ENCODE data around the gene AFTPH. TPM values are rescaled to one million over a fixed set of nuclear protein-coding genes. Genes with fewer than 3 reads are reported as not detected.
A peak's percentile ranks its signal among the peaks of the same experiment; 100 is the strongest.

The AFTPH gene
- polyA plus RNA-seq, 1 of the 3 experiments (the other 2 are of a cell fraction) = 7.4 TPM

DNA sequence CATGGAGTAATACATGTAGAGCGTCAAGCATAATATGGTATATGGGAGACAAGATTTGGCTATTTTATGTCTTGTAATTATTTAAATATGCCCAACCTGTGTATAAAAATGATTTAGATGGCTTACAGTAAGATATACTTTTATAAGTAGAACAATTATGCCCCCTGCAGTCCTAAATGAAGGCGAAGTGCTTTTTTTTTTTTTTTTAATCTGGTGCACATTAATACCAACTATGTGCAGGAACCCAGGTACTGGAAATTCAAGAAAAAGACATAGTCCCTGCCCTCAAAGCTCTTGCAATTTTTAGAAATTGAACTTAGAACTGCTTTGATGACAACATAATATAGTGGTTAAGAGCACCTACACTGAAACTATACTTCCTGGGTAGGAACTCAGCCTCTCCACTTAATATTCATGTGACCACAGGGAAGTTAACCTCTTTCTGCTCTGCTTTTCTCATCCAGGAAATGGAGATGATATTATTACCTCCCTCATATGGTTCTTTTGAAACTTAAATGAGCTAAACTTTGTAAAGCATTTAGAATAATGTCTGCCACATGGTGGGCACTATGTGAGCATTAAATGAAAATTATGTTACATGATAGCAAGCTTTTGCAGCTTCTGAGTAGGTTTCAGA lies 38.1 kb downstream of the AFTPH start:
- H3K9ac ChIP-seq = no peak overlapping the region
- H3K27ac ChIP-seq (ENCODE audit: low read depth in 2 of 2, low read length in 1 of 2) = no peak overlapping the region
- TF ChIP-seq, protein P1, sequence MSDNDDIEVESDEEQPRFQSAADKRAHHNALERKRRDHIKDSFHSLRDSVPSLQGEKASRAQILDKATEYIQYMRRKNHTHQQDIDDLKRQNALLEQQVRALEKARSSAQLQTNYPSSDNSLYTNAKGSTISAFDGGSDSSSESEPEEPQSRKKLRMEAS (IDR thresholded peaks at IDR 0.05; ENCODE audit: low read depth) = no peak
- peak; percentile 63 for TF ChIP-seq RAD21 (IDR thresholded peaks at IDR 0.05; ENCODE audit: low read length)
- no peak for TF ChIP-seq RCOR1 (IDR thresholded peaks at IDR 0.05; ENCODE audit: low read length)
- TF ChIP-seq SMC3 (IDR thresholded peaks at IDR 0.05; ENCODE audit: low read depth, low read length) = peak; percentile 32
- no peak for TF ChIP-seq NFIC (IDR thresholded peaks at IDR 0.05; ENCODE audit: borderline replicate concordance)
- TF ChIP-seq, protein P2, sequence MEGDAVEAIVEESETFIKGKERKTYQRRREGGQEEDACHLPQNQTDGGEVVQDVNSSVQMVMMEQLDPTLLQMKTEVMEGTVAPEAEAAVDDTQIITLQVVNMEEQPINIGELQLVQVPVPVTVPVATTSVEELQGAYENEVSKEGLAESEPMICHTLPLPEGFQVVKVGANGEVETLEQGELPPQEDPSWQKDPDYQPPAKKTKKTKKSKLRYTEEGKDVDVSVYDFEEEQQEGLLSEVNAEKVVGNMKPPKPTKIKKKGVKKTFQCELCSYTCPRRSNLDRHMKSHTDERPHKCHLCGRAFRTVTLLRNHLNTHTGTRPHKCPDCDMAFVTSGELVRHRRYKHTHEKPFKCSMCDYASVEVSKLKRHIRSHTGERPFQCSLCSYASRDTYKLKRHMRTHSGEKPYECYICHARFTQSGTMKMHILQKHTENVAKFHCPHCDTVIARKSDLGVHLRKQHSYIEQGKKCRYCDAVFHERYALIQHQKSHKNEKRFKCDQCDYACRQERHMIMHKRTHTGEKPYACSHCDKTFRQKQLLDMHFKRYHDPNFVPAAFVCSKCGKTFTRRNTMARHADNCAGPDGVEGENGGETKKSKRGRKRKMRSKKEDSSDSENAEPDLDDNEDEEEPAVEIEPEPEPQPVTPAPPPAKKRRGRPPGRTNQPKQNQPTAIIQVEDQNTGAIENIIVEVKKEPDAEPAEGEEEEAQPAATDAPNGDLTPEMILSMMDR (IDR thresholded peaks at IDR 0.05) = peak; percentile 66
- DNase-seq = peak; percentile 12
- H3F3A ChIP-seq (replicated peaks; ENCODE audit: insufficient read depth) = peaks cover 3% of the 10 kb centered on the region
- CTCF ChIA-PET = interaction anchor here (0.8 to 3.3 kb wide), 8 partner anchors 7 to 414 kb away, joined by 3 to 13 read pairs (median 3); partner anchors contain the start of gene AFTPH
- no peaks in the 10 kb centered on the region for H4K20me1 ChIP-seq (ENCODE audit: insufficient read depth)
- H3K4me1 ChIP-seq (ENCODE audit: control insufficient read depth in 1 of 2, insufficient read depth in 2 of 2, low read depth in 1 of 2, low read length in 1 of 2) = peaks cover 4 to 7% of the 10 kb centered on the region in 2 experiments; a peak in 3 of 4 replicates
- H3K9me2 ChIP-seq = no peaks in the 10 kb centered on the region
- peaks cover 10% of the 10 kb centered on the region; the same call in 1 of the 2 replicates for H3K79me2 ChIP-seq (ENCODE audit: insufficient read depth)
- 73% methylated on average over 2 of the region's 2 CpGs for whole genome bisulfite sequencing (ENCODE audit: low lambda C conversion rate)
- H3K36me3 ChIP-seq (replicated peaks in 1 of 2; ENCODE audit: control insufficient read depth in 1 of 2, insufficient read depth in 2 of 2, low read length in 1 of 2) = peaks cover 5 to 9% of the 10 kb centered on the region in 2 experiments
- no peaks in the 10 kb centered on the region for H3K27me3 ChIP-seq (ENCODE audit: insufficient read depth)
- no peak overlapping the region for H2AFZ ChIP-seq (ENCODE audit: low read depth)
- H3K9me3 ChIP-seq = no peaks in the 10 kb centered on the region
- POLR2A ChIA-PET = no interaction called here
- no peak overlapping the region for H3K4me3 ChIP-seq (ENCODE audit: low read depth in 2 of 2, low read length in 1 of 2)
- H3K4me2 ChIP-seq = no peak overlapping the region

DNA sequence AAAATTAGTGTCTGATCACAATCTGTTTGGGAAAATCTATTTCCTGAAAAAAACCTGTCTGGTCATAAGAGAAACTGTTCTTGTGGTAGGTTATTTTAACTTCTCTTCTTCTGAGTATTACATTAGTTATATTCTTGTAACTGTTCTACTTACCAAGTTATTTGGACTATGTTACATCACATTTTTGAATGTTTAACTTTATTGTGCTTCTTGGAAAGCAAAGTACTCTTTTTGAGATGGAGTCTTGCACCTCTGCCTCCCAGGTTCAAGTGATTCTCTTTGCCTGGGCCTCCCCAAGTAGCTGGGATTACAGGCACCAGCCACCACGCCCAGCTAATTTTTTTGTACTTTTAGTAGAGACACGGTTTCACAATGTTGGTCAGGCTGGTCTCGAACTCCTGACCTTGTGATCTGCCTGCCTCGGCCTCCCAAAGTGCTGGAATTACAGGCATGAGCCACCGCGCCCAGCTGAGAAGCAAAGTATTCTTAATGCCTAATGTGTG lies 39.4 kb downstream of the AFTPH start:
- H2AFZ ChIP-seq (ENCODE audit: low read depth) = no peak overlapping the region
- no peaks in the 10 kb centered on the region for H3K9me3 ChIP-seq
- H3K27ac ChIP-seq (ENCODE audit: low read depth in 2 of 2, low read length in 1 of 2) = no peak overlapping the region
- H4K20me1 ChIP-seq (ENCODE audit: insufficient read depth) = no peaks in the 10 kb centered on the region
- TF ChIP-seq, protein P3, sequence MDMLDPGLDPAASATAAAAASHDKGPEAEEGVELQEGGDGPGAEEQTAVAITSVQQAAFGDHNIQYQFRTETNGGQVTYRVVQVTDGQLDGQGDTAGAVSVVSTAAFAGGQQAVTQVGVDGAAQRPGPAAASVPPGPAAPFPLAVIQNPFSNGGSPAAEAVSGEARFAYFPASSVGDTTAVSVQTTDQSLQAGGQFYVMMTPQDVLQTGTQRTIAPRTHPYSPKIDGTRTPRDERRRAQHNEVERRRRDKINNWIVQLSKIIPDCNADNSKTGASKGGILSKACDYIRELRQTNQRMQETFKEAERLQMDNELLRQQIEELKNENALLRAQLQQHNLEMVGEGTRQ (IDR thresholded peaks at IDR 0.05; ENCODE audit: borderline replicate concordance, low read depth, low read length) = no peak
- TF ChIP-seq NFIC (IDR thresholded peaks at IDR 0.05; ENCODE audit: borderline replicate concordance) = no peak
- no peak overlapping the region for H3K4me2 ChIP-seq
- H3K9me2 ChIP-seq = no peaks in the 10 kb centered on the region
- no peaks in the 10 kb centered on the region for H3K27me3 ChIP-seq (ENCODE audit: insufficient read depth)
- CTCF ChIA-PET = interaction anchor here (0.9 kb wide), 1 partner anchor 233 kb away, joined by 5 read pairs; no protein-coding TSS in a partner anchor
- DNase-seq = no peak
- H3K36me3 ChIP-seq (replicated peaks in 1 of 2; ENCODE audit: control insufficient read depth in 1 of 2, insufficient read depth in 2 of 2, low read length in 1 of 2) = peaks cover 3 to 9% of the 10 kb centered on the region in 2 experiments
- H3K4me1 ChIP-seq (ENCODE audit: control insufficient read depth in 1 of 2, insufficient read depth in 2 of 2, low read depth in 1 of 2, low read length in 1 of 2) = peaks cover 4 to 7% of the 10 kb centered on the region in 2 experiments; a peak in 3 of 4 replicates
- peaks cover 10% of the 10 kb centered on the region; the same call in 1 of the 2 replicates for H3K79me2 ChIP-seq (ENCODE audit: insufficient read depth)
- 92% methylated on average over 6 of the region's 6 CpGs for WGBS (ENCODE audit: low lambda C conversion rate)
- no peak overlapping the region for H3K4me3 ChIP-seq (ENCODE audit: low read depth in 2 of 2, low read length in 1 of 2)
- H3K9ac ChIP-seq = no peak overlapping the region
- peaks cover 3% of the 10 kb centered on the region for H3F3A ChIP-seq (replicated peaks; ENCODE audit: insufficient read depth)
- POLR2A ChIA-PET = no interaction called here
